Middle frontal gyrus (tissue), 1 donor: ENCODE measurements around the gene MAN2A1.
"Not testable (repeated sequence)": the region's sequence is repeated elsewhere in the genome, so short reads cannot be mapped to it uniquely, and the experiment has no call there.

ENCODE experiments used
- DNase-seq: peaks from one replicate; pipeline ENCODE4 v3.0.0-alpha.2; 2015; ENCODE audit warnings: low spot score; ENCODE audit errors: extremely low spot score

The MAN2A1 gene

DNA sequence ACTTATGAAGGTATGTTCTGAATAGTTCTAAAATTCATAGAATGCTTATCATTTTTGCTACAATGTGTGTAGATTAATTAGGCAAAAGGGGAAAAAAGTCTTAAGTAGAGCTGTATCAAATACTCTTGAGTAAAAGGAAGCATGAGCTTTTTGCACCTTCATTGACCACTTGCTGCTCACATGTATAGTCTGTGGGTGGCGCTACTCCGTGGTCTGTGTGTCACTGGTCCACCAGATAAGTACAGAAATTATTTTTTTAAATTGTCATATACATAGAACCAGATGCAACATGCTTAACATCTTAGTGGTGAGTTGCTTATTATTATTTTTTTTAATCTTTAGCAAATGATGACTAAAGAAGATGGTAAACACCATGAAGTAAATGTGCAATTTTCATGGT is 130.2 kb downstream of the MAN2A1 start:
- DNase-seq = no peak

GRCh38 chr5:109823597-109823996 is 133.9 kb downstream of the MAN2A1 start:
- no peak for DNase-seq

GRCh38 chr5:109825450-109825849 is 135.7 kb downstream of the MAN2A1 start:
- DNase-seq = no peak

DNA sequence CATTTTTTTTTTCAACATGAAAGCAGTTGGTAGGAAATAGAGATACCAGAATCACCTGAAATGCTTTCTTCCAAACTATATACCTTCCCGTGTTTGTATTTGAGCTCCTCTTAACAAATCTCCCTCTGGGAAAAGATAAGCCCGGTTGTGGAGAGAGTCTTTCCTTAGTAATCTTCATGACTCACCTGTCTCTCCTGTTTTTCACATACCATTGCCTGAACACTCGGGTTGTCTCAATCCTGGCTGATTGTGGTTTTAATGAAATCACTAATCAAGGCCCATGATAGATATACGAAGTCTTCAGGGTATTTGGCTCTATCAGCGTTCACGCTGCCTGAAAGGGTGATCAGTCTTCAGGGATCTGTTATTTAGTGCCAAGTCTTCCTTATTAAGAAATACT is 136.7 kb downstream of the MAN2A1 start:
- no peak for DNase-seq

GRCh38 chr5:109829331-109829730 is 139.6 kb downstream of the MAN2A1 start:
- no peak for DNase-seq

GRCh38 chr5:109830955-109831502 is 141.3 kb downstream of the MAN2A1 start:
- no peak for DNase-seq

GRCh38 chr5:109832207-109833188 is 142.8 kb downstream of the MAN2A1 start:
- not testable (repeated sequence) for DNase-seq

DNA sequence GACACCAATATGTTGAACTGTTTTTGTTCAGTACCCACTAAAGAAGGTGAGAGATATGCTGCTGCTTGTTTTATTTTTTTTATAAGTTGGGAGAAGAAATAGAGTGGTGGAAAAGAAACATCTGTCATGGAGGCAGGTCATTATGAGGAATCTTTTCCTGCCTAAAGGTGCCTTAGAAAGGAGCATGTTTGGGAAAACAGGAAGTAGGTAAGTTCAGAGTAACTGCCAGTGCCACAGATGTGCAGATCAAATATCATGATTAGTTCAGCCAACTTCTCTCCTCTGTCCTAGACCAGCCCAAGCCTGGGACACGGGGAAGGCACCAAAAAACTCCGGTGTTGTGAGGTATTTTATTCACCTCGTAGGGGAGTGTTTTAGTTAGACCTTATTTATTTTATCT is 144.2 kb downstream of the MAN2A1 start:
- DNase-seq = no peak

GRCh38 chr5:109836280-109836679 is 146.6 kb downstream of the MAN2A1 start:
- no peak for DNase-seq

DNA sequence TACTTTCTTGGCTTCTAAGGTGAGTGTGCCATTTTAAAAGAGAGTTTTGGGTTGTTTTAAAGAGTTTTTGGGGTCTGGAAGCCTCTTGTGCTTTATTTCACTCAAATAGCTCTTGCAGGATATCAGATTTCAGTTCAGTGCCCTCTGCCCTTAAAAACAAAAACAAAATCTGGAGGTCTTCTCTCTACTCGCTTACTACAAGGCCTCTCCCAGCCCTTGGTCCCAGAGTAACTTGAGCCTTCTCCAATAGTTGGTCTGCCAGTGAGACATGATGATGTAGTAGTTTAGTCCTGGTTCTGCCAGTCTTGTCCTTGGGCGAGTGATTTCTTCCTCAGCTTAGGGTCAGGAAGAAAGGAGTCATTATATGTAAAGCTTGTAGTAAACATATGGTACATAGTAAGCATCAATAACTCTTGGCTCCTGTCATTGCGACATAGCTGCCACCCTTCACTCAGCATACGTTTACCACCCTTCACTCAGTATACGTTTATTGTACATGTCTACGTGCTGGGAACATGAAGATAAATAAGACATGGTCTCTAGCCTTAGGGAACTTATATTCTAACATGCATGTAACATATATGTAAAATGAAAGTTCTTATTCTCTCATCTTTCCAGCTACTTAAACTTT is 147.6 kb downstream of the MAN2A1 start:
- no peak for DNase-seq

DNA sequence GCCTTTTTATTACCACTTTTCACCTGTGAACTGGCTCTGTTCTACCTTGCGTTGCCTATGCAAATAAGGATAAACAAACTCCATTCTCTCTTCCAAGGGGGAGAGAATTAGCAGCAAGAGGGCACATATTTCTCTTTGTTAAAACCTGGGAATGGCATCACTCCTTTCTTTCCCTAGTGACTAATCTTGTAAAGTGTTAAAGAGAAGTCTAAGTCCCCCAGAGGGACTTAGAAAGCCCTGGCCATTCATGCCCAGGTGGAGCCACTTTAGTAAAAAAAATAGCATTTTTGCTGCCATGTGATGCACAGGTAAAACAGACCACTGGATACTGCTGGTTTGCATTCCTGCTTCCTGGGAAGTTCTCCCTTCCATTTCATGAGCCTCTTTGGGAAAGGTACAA is 148.4 kb downstream of the MAN2A1 start:
- DNase-seq = no peak

GRCh38 chr5:109844148-109844547 is 154.4 kb downstream of the MAN2A1 start:
- DNase-seq = no peak

DNA sequence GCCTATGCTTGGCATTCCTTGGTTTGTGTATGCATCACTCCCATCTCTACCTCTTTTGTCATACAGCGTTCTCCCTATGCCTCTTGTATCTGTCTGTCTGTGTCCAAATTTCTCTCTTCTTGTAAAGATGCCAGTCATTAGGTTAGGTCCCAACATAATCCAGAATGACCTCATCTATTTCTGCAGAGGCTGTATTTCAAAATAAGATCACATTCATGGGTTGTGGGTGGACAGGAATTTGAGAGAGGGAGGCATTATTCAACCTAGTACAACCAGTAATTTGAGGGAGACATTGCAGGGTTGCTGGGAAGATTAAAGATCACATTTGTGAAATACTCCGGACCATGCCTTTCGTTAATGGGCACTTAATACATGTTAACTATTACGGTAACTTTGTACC is 155.0 kb downstream of the MAN2A1 start:
- DNase-seq = no peak

DNA sequence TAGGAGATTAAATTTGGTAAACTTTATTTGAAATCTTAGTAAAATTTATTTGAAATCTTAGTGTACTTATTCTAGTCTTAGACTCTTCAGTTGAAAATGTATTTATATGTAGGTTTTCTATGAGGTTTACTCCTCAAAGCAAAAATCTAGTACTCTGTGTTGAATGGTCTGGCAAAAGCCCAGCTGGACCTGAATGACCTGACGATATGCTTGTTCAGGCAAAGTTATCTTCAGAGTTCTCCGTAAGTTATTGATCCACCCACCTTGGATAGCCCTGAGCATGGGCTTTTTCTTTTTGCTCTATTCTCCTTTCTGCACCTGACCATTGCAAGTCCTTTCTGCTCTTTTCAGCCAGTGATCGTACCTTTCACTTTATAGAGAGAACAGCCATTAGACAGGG is 158.4 kb downstream of the MAN2A1 start:
- no peak for DNase-seq

DNA sequence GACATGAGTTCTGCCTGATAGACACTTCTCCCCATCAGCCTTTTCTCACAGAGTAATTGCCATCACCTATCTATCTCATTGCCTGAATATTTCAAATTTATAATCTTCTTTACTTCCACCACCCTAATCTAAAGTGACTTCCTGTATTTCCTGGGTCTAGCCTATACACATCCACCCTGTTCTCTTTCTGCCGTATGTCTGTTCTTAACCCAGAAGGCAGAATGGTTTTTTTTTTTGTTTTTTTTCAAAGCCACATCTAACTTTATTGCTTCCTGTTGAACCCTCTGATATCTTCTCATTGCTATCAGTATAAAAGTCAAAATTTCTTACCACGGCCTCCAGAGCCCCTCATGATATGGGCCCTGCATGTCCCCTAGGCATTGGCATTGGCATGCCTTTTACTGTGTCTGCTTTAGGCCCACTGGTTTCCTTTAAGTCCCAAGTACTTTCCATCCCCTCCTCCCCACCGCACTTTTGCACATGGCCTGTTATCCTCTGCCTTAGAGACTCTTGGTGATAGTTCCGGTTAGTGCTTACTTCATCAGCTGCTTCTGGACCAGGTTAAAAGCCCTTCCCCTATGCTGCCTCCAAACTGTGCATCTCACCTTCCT is 159.9 kb downstream of the MAN2A1 start:
- DNase-seq = no peak

- no peak for DNase-seq
Measured at GRCh38 chr5:109852371-109853155, 162.8 kb downstream of the MAN2A1 start.

DNA sequence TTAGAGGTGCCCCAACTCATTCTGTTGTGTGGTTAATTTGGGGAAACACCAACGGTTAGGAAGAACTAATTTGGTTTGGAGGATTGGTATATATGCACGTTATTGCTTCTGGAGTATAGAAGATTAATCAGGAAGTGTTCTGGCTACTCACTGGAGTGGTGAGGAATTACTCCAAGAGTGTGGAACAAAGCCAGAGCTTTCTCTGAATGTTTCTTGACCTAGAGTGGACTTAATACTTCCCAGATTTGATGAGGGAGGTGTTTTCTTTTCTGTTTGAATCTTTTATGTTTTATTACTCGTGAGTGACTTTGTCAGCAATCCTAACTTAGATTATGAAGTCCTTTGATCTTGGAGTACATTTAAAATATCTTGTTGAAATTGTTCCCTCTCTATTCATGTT is 163.7 kb downstream of the MAN2A1 start:
- no peak for DNase-seq

DNA sequence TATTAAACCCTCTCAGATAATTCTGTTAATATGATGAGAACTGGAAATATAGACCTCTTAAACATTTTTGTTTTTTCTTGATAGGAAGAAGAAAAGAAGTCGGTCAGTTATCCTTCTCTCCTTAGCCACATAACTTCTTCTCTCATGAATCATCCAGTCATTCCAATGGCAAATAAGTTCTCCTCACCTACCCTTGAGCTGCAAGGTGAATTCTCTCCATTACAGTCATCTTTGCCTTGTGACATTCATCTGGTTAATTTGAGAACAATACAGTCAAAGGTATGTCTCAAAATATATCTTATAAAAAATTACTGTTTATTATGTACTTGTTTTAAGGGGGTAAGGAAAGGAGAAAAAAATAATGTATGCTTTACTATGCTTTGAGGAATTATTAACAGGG is 165.3 kb downstream of the MAN2A1 start:
- DNase-seq = no peak

DNA sequence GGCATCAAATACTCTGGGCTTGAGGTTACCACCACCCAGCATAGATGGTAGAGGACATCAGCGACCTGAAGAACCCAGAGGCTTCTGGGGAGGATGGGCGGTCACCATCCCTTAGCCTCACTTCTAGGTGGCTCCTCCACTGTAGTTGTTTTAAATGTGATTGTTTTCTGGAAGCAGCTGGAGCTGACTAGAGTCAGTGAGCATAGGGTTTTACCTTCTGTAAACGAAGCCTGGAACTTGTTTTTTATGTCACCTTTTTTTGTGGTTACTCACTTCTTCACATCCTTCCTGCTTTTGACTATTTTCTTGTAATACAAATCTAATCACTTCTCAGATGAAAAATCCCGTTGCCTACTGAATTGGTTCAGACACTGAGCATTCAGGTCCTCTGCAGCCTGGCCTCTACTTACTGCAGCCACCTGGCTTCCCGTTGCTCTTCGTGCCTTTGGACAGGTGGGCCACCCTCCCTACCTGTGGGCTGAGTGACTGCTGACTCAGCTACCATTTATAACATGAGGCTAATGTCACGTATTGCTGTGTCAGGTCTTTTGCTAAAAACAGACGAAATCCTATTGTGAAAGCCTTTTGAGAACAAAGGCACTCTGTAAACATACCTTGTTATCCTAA is 167.8 kb downstream of the MAN2A1 start:
- DNase-seq = no peak

DNA sequence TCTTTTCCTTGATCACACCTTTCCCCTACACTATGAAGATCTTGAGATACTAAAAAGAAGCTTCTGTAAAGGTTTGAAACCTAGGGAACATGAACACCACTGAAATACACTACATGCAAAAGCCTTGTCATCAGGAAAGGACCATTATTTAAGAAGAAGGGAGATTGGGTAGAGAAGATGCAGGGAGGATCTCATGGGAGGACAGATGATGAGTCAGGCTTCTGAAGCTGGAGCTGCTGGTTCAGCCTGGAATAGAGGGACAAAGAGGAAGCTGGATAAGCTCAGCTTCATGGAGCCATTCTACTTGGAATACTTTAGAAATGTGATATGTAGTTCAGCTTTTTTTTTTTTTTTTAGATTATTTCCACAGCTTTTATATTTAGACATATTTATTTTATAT is 169.8 kb downstream of the MAN2A1 start:
- DNase-seq = no peak

- DNase-seq = no peak
Measured at GRCh38 chr5:109862301-109862700, 172.6 kb downstream of the MAN2A1 start.
